Measurements from ENCODE around the gene CD300C.

DNA sequence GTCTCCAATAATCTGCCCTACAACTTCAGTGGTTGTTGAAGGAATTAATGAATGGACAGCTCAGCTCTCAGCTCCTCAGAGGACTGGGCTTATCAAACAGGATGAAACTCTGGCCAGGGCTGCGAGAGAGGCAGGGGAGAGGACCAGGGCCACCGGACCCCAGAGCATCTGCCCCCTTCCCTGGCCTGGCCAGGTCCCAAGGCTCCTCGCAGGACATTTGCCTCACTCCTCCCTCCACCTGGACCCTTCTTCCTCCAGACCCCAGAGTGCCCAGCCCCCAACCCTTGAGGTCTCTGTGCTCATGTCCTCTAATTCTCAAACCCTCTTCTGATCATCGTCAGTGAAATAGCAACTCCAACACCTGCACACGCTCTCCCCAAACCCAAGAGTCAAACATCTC lies 3.7 kb downstream of the CD300C start:
- TF ChIP-seq, protein P1, sequence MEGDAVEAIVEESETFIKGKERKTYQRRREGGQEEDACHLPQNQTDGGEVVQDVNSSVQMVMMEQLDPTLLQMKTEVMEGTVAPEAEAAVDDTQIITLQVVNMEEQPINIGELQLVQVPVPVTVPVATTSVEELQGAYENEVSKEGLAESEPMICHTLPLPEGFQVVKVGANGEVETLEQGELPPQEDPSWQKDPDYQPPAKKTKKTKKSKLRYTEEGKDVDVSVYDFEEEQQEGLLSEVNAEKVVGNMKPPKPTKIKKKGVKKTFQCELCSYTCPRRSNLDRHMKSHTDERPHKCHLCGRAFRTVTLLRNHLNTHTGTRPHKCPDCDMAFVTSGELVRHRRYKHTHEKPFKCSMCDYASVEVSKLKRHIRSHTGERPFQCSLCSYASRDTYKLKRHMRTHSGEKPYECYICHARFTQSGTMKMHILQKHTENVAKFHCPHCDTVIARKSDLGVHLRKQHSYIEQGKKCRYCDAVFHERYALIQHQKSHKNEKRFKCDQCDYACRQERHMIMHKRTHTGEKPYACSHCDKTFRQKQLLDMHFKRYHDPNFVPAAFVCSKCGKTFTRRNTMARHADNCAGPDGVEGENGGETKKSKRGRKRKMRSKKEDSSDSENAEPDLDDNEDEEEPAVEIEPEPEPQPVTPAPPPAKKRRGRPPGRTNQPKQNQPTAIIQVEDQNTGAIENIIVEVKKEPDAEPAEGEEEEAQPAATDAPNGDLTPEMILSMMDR (conservative IDR thresholded peaks at IDR 0.05 in 1 of 2, IDR thresholded peaks at IDR 0.05 in 1 of 2; ENCODE audit: extremely low read depth in 1 of 2, insufficient read depth in 1 of 2, low read depth in 1 of 2, low read length in 2 of 2): no peak
- no peak for TF ChIP-seq EZH2 (IDR thresholded peaks at IDR 0.05; ENCODE audit: borderline replicate concordance, low read length)

Measured in mammary epithelial cell (primary cell).